Measurements from ENCODE around the gene CTNND2. TPM values are rescaled to one million over a fixed set of nuclear protein-coding genes. Genes with fewer than 3 reads are reported as not detected.
A peak's percentile ranks its signal among the peaks of the same experiment; 100 is the strongest.

Gene CTNND2
- polyA plus RNA-seq, 1 of the 3 experiments (the other 2 are of a cell fraction): not detected

DNA sequence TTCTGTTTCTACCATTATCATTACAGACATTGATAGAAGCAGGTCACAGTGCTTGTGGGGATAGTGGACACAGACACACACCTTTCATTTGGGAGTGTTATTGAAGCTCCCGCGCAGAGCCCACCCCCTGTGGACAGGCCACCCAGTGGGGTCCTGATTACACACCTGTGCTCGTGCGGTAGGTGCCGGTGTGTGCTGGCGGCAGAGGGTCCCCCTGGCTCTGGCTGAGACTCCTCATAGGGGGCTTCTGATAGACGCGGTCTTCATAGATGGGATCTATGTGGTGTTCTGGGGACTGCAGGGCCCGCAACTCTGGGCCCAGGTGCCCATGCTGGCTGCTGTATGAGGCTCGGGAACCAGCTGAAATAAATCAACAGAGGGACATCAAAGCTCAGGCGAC, 539.7 kb downstream of the CTNND2 start (continued):
- TF ChIP-seq ELF1 (IDR thresholded peaks at IDR 0.05) (no peak), TAF1 (IDR thresholded peaks at IDR 0.05; ENCODE audit: borderline replicate concordance, low read depth, low read length) (no peak), POLR2AphosphoS5 (IDR thresholded peaks at IDR 0.05; ENCODE audit: low read depth, low read length) (no peak), YY1 (IDR thresholded peaks at IDR 0.05; ENCODE audit: low read depth) (no peak), RAD21 (IDR thresholded peaks at IDR 0.05; ENCODE audit: low read length) (no peak), RCOR1 (IDR thresholded peaks at IDR 0.05; ENCODE audit: low read length) (no peak), SMC3 (IDR thresholded peaks at IDR 0.05; ENCODE audit: low read depth, low read length) (no peak)
- TF ChIP-seq, protein P1, sequence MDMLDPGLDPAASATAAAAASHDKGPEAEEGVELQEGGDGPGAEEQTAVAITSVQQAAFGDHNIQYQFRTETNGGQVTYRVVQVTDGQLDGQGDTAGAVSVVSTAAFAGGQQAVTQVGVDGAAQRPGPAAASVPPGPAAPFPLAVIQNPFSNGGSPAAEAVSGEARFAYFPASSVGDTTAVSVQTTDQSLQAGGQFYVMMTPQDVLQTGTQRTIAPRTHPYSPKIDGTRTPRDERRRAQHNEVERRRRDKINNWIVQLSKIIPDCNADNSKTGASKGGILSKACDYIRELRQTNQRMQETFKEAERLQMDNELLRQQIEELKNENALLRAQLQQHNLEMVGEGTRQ (IDR thresholded peaks at IDR 0.05; ENCODE audit: borderline replicate concordance, low read depth, low read length): no peak
- TF ChIP-seq, protein P2, sequence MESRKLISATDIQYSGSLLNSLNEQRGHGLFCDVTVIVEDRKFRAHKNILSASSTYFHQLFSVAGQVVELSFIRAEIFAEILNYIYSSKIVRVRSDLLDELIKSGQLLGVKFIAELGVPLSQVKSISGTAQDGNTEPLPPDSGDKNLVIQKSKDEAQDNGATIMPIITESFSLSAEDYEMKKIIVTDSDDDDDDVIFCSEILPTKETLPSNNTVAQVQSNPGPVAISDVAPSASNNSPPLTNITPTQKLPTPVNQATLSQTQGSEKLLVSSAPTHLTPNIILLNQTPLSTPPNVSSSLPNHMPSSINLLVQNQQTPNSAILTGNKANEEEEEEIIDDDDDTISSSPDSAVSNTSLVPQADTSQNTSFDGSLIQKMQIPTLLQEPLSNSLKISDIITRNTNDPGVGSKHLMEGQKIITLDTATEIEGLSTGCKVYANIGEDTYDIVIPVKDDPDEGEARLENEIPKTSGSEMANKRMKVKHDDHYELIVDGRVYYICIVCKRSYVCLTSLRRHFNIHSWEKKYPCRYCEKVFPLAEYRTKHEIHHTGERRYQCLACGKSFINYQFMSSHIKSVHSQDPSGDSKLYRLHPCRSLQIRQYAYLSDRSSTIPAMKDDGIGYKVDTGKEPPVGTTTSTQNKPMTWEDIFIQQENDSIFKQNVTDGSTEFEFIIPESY (IDR thresholded peaks at IDR 0.05; ENCODE audit: borderline replicate concordance, low read depth): no peak
- TF ChIP-seq, protein P3, sequence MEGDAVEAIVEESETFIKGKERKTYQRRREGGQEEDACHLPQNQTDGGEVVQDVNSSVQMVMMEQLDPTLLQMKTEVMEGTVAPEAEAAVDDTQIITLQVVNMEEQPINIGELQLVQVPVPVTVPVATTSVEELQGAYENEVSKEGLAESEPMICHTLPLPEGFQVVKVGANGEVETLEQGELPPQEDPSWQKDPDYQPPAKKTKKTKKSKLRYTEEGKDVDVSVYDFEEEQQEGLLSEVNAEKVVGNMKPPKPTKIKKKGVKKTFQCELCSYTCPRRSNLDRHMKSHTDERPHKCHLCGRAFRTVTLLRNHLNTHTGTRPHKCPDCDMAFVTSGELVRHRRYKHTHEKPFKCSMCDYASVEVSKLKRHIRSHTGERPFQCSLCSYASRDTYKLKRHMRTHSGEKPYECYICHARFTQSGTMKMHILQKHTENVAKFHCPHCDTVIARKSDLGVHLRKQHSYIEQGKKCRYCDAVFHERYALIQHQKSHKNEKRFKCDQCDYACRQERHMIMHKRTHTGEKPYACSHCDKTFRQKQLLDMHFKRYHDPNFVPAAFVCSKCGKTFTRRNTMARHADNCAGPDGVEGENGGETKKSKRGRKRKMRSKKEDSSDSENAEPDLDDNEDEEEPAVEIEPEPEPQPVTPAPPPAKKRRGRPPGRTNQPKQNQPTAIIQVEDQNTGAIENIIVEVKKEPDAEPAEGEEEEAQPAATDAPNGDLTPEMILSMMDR (IDR thresholded peaks at IDR 0.05): no peak

DNA sequence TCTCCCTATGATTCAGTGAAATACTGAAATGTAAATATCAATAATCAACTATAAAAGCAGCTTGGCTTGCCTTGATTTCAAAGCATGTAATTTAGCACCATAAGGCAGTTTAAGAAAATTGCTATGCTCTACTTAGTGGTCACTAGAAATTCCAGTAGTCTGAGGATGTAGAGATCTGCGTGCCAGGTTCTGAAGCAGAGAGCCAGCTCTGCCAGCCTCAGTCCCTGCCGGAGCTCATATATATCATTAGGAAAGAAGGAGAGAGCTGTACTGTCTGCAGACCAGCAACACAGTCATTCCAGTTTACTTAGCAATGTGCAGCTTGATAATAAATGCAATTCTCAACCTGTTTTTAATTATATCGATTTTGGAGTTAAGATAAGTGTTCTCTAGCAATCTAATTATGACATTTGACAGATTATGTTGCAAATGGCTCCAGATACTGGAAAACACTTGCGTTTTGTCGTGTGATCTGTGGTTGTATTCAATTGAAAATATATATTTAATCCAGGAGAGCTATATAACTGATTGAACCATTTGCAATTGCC, 540.5 kb downstream of the CTNND2 start:
- Histone ChIP-seq H3K36me3 (replicated peaks in 1 of 2; ENCODE audit: control insufficient read depth in 1 of 2, insufficient read depth in 2 of 2, low read length in 1 of 2) (no peaks in the 10 kb centered on the region), H3K4me3 (ENCODE audit: low read depth in 2 of 2, low read length in 1 of 2) (no peak overlapping the region), H3K27me3 (ENCODE audit: insufficient read depth) (no peaks in the 10 kb centered on the region), H2AFZ (ENCODE audit: low read depth) (no peak overlapping the region), H3K9ac (no peak overlapping the region), H4K20me1 (ENCODE audit: insufficient read depth) (no peaks in the 10 kb centered on the region), H3K27ac (ENCODE audit: low read depth in 2 of 2, low read length in 1 of 2) (no peak overlapping the region), H3F3A (replicated peaks; ENCODE audit: insufficient read depth) (no peaks in the 10 kb centered on the region), H3K9me2 (no peaks in the 10 kb centered on the region), H3K9me3 (no peaks in the 10 kb centered on the region), H3K4me1 (ENCODE audit: control insufficient read depth in 1 of 2, insufficient read depth in 2 of 2, low read depth in 1 of 2, low read length in 1 of 2) (no peaks in the 10 kb centered on the region), H3K79me2 (ENCODE audit: insufficient read depth) (no peaks in the 10 kb centered on the region), H3K4me2 (no peak overlapping the region)
- WGBS (ENCODE audit: low lambda C conversion rate): 0% methylated on average over 5 of the region's 5 CpGs
- POLR2A ChIA-PET: no interaction called here
- DNase-seq: peak; percentile 49
- CTCF ChIA-PET: interaction anchor here (0.9 to 1.5 kb wide), 3 partner anchors 10 to 70 kb away, joined by 3 to 5 read pairs (median 3); no protein-coding TSS in a partner anchor
- no peak for TF ChIP-seq RFX5 (IDR thresholded peaks at IDR 0.05; ENCODE audit: low read length)
- TF ChIP-seq JUND (IDR thresholded peaks at IDR 0.05): no peak
- TF ChIP-seq GABPA (IDR thresholded peaks at IDR 0.05; ENCODE audit: low read depth): no peak
- TF ChIP-seq, protein P1 (IDR thresholded peaks at IDR 0.05; ENCODE audit: borderline replicate concordance, low read depth, low read length): no peak
- TF ChIP-seq, protein P4, sequence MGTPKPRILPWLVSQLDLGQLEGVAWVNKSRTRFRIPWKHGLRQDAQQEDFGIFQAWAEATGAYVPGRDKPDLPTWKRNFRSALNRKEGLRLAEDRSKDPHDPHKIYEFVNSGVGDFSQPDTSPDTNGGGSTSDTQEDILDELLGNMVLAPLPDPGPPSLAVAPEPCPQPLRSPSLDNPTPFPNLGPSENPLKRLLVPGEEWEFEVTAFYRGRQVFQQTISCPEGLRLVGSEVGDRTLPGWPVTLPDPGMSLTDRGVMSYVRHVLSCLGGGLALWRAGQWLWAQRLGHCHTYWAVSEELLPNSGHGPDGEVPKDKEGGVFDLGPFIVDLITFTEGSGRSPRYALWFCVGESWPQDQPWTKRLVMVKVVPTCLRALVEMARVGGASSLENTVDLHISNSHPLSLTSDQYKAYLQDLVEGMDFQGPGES (IDR thresholded peaks at IDR 0.05; ENCODE audit: low read depth, low read length): no peak
- TF ChIP-seq ELF1 (IDR thresholded peaks at IDR 0.05): no peak
- TF ChIP-seq EZH2phosphoT487 (IDR thresholded peaks at IDR 0.05; ENCODE audit: borderline replicate concordance, low read depth): no peak
- TF ChIP-seq RAD21 (IDR thresholded peaks at IDR 0.05; ENCODE audit: low read length): no peak
- TF ChIP-seq RCOR1 (IDR thresholded peaks at IDR 0.05; ENCODE audit: low read length): peak; percentile 88; the same call in 1 of the 2 replicates
- no peak for TF ChIP-seq TEAD4 (IDR thresholded peaks at IDR 0.05; ENCODE audit: borderline replicate concordance, insufficient read depth)
- TF ChIP-seq, protein P5, sequence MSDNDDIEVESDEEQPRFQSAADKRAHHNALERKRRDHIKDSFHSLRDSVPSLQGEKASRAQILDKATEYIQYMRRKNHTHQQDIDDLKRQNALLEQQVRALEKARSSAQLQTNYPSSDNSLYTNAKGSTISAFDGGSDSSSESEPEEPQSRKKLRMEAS (IDR thresholded peaks at IDR 0.05; ENCODE audit: low read depth): no peak
- TF ChIP-seq SIN3A (IDR thresholded peaks at IDR 0.05; ENCODE audit: borderline replicate concordance, low read depth, low read length): no peak
- TF ChIP-seq, protein P2 (IDR thresholded peaks at IDR 0.05; ENCODE audit: borderline replicate concordance, low read depth): no peak
- TF ChIP-seq EP300 (IDR thresholded peaks at IDR 0.05; ENCODE audit: borderline replicate concordance in 1 of 2, low read depth in 1 of 2, low read length in 1 of 2): peak in 1 of 2 experiments; percentile 54; a peak in 1 of 4 replicates
- TF ChIP-seq NFIC (IDR thresholded peaks at IDR 0.05; ENCODE audit: borderline replicate concordance): no peak
- no peak for TF ChIP-seq FOXM1 (IDR thresholded peaks at IDR 0.05; ENCODE audit: low read depth)
- TF ChIP-seq GATA2 (CRISPR knock-in tag; IDR thresholded peaks at IDR 0.05): peak; percentile 67

Data from SK-N-SH (cell line).